D721Med (cell line): ENCODE data around the gene PRSS58.

Source experiments
- DNase-seq: peaks from one replicate; pipeline ENCODE4 v3.0.0; 2011; ENCODE audit warnings: low spot score; ENCODE audit not compliant: insufficient read length
- FAIRE-seq: peaks from 2 replicates; lab custom pipeline; 2011; peaks lifted over from hg19 to GRCh38; lab: Jason Lieb, UNC
- CTCF ChIP-seq: IDR thresholded peaks from 2 replicates; pipeline ENCODE4 v1.5.1; 2012; ENCODE audit warnings: mild to moderate bottlenecking, control low read depth; ENCODE audit not compliant: insufficient read depth; ENCODE audit errors: missing control alignments

The PRSS58 gene

DNA sequence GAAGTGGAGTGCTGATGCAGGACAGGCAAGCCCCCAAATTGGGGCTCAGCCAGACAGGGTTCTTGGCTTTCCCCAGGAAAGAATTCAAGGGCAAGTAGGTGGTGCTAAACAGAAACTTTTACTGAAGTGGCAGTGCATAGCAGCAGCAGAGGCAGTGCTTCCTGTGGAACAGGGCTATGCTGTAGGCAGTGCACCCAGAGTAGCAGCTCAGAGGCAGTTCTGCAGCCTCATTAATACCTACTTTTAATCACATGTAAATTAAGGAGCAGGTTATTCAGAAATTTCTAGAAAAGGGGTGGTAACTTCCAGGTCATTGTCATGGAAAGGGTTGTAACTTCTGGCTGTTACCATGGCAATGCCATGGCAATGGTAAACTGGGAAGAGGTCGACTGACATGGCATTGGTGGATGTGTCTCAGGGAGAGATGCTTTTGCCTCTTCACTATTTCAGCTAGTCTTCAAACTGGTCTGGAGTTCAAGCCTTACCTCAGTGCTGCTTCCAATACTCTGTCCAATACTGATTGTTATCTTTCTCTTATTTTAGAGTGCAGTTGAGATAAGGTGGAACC lies 29.2 kb downstream of the PRSS58 start:
- DNase-seq (no peak), FAIRE-seq (no peak)
- TF ChIP-seq CTCF = no peak
